Dermis blood vessel endothelial cell (primary cell): ENCODE measurements around the gene APOBR. TPM values are rescaled to one million over a fixed set of nuclear protein-coding genes. Genes with fewer than 3 reads are reported as not detected.
"Not testable (repeated sequence)": the region's sequence is repeated elsewhere in the genome, so short reads cannot be mapped to it uniquely, and the experiment has no call there.

Source experiments
- DNase-seq: peaks from one replicate; pipeline ENCODE4 v3.0.0; 2010
- total RNA-seq: library from RNA; depleted of rRNA; stranded (reverse); fragments of >200 nt; gene quantifications from 2 replicates; pipeline ENCODE4 v1.2.3, GENCODE V29; 2014

Gene APOBR
- total RNA-seq, 1 donor from 2014 or later = under 0.01 TPM

GRCh38 chr16:28497861-28498599 lies 3.6 kb downstream of the APOBR start:
- no peak for DNase-seq

GRCh38 chr16:28498666-28499381 lies 4.4 kb downstream of the APOBR start:
- DNase-seq = no peak

GRCh38 chr16:28499854-28500253 lies 5.4 kb downstream of the APOBR start:
- no peak for DNase-seq

- DNase-seq = not testable (repeated sequence)
Observed at GRCh38 chr16:28500476-28501180, 6.2 kb downstream of the APOBR start.

GRCh38 chr16:28501258-28502232 lies 7.1 kb downstream of the APOBR start:
- no peak for DNase-seq

GRCh38 chr16:28502290-28502689 lies 7.8 kb downstream of the APOBR start:
- no peak for DNase-seq

GRCh38 chr16:28503470-28504259 lies 9.2 kb downstream of the APOBR start:
- DNase-seq = no peak

- DNase-seq = no peak
Observed at GRCh38 chr16:28504707-28505404, 10.4 kb downstream of the APOBR start.

GRCh38 chr16:28505489-28506137 lies 11.2 kb downstream of the APOBR start:
- DNase-seq = no peak

GRCh38 chr16:28511031-28511430 lies 16.6 kb downstream of the APOBR start:
- no peak for DNase-seq

- DNase-seq = no peak
Observed at GRCh38 chr16:28511801-28512789, 17.7 kb downstream of the APOBR start.

- no peak for DNase-seq
Observed at GRCh38 chr16:28513484-28514181, 19.2 kb downstream of the APOBR start.

GRCh38 chr16:28514246-28514645 lies 19.8 kb downstream of the APOBR start:
- DNase-seq = no peak

- DNase-seq = no peak
Observed at GRCh38 chr16:28520672-28521071, 26.2 kb downstream of the APOBR start.

- no peak for DNase-seq
Observed at GRCh38 chr16:28521436-28521835, 27.0 kb downstream of the APOBR start.

- DNase-seq = no peak
Observed at GRCh38 chr16:28522792-28523191, 28.3 kb downstream of the APOBR start.

GRCh38 chr16:28524681-28525171 lies 30.3 kb downstream of the APOBR start:
- DNase-seq = peak; percentile 23
